HEK293 (cell line): ENCODE measurements around the gene TMEM260.

Experiments
- BCL6B ChIP-seq: fragments of 450-650 bp; formaldehyde crosslinking; IDR thresholded peaks from 2 replicates; pipeline ENCODE4 v1.5.1; 2017; ENCODE audit warnings: missing biosample characterization, missing genetic modification characterization
- CTCF ChIP-seq: fragments of 450-650 bp; formaldehyde crosslinking; IDR thresholded peaks from 2 replicates; pipeline ENCODE4 v1.5.1; 2016; ENCODE audit warnings: missing biosample characterization, missing genetic modification characterization
- HOXA7 ChIP-seq: sonication (generic); formaldehyde crosslinking; IDR thresholded peaks from 2 replicates; pipeline ENCODE4 v1.8.1; 2022; ENCODE audit warnings: missing genetic modification reagents, borderline replicate concordance
- SCRT1 ChIP-seq: fragments of 450-650 bp; formaldehyde crosslinking; IDR thresholded peaks from 2 replicates; pipeline ENCODE4 v1.5.1; 2016; ENCODE audit warnings: missing biosample characterization, missing genetic modification characterization, borderline replicate concordance
- SETDB1 ChIP-seq: IDR thresholded peaks from one replicate; pipeline ENCODE4 v1.6.1; 2017; ENCODE audit warnings: mild to moderate bottlenecking, low read length, moderate library complexity, mixed read lengths; ENCODE audit not compliant: insufficient read length
- ZBTB1 ChIP-seq: fragments of 450-650 bp; formaldehyde crosslinking; IDR thresholded peaks from 2 replicates; pipeline ENCODE4 v1.5.1; 2016; ENCODE audit warnings: missing biosample characterization, missing genetic modification characterization
- ZBTB17 ChIP-seq: fragments of 450-650 bp; formaldehyde crosslinking; IDR thresholded peaks from 2 replicates; pipeline ENCODE4 v1.5.1; 2016; ENCODE audit warnings: missing biosample characterization, missing genetic modification characterization
- ZBTB21 ChIP-seq: fragments of 450-650 bp; formaldehyde crosslinking; IDR thresholded peaks from 2 replicates; pipeline ENCODE4 v1.5.1; 2017; ENCODE audit warnings: missing biosample characterization, missing genetic modification characterization
- ZBTB44 ChIP-seq: fragments of 450-650 bp; IDR thresholded peaks from 2 replicates; pipeline ENCODE4 v1.5.1; 2018; ENCODE audit warnings: missing biosample characterization, mild to moderate bottlenecking, missing genetic modification characterization
- ZBTB48 ChIP-seq: fragments of 450-650 bp; formaldehyde crosslinking; IDR thresholded peaks from 2 replicates; pipeline ENCODE4 v1.5.1; 2016; ENCODE audit warnings: missing biosample characterization, missing genetic modification characterization
- ZBTB49 ChIP-seq: fragments of 450-650 bp; formaldehyde crosslinking; IDR thresholded peaks from 2 replicates; pipeline ENCODE4 v1.5.1; 2016; ENCODE audit warnings: missing biosample characterization, missing genetic modification characterization, low read depth
- ZBTB6 ChIP-seq: fragments of 450-650 bp; formaldehyde crosslinking; IDR thresholded peaks from 2 replicates; pipeline ENCODE4 v1.5.1; 2017; ENCODE audit warnings: missing biosample characterization, missing genetic modification characterization
- ZFP69B ChIP-seq: fragments of 450-650 bp; formaldehyde crosslinking; IDR thresholded peaks from 2 replicates; pipeline ENCODE4 v1.5.1; 2016; ENCODE audit warnings: missing biosample characterization, missing genetic modification characterization
- ZNF16 ChIP-seq: fragments of 450-650 bp; formaldehyde crosslinking; IDR thresholded peaks from 2 replicates; pipeline ENCODE4 v1.5.1; 2016; ENCODE audit warnings: low read depth, missing biosample characterization, missing genetic modification characterization
- ZNF202 ChIP-seq: fragments of 450-650 bp; formaldehyde crosslinking; IDR thresholded peaks from 2 replicates; pipeline ENCODE4 v1.5.1; 2016; ENCODE audit warnings: missing biosample characterization, missing genetic modification characterization, borderline replicate concordance
- ZNF292 ChIP-seq: fragments of 450-650 bp; formaldehyde crosslinking; IDR thresholded peaks from 2 replicates; pipeline ENCODE4 v1.5.1; 2016; ENCODE audit warnings: low read depth, missing biosample characterization, missing genetic modification characterization, borderline replicate concordance
- ZNF324 ChIP-seq: fragments of 450-650 bp; formaldehyde crosslinking; IDR thresholded peaks from 2 replicates; pipeline ENCODE4 v1.5.1; 2016; ENCODE audit warnings: missing biosample characterization, missing genetic modification characterization
- ZNF335 ChIP-seq: fragments of 450-650 bp; formaldehyde crosslinking; conservative IDR thresholded peaks from 2 replicates; pipeline ENCODE4 v1.5.1; 2016; ENCODE audit warnings: missing biosample characterization, missing genetic modification characterization
- ZNF362 ChIP-seq: fragments of 450-650 bp; formaldehyde crosslinking; IDR thresholded peaks from 2 replicates; pipeline ENCODE4 v1.5.1; 2016; ENCODE audit warnings: missing biosample characterization, missing genetic modification characterization
- ZNF366 ChIP-seq: fragments of 450-650 bp; formaldehyde crosslinking; conservative IDR thresholded peaks from 2 replicates; pipeline ENCODE4 v1.5.1; 2016; ENCODE audit warnings: missing biosample characterization, missing genetic modification characterization
- ZNF555 ChIP-seq: fragments of 450-650 bp; formaldehyde crosslinking; conservative IDR thresholded peaks from 2 replicates; pipeline ENCODE4 v1.5.1; 2017; ENCODE audit warnings: missing biosample characterization, mild to moderate bottlenecking, missing genetic modification characterization, inconsistent platforms
- ZNF558 ChIP-seq: fragments of 450-650 bp; formaldehyde crosslinking; IDR thresholded peaks from 2 replicates; pipeline ENCODE4 v1.5.1; 2016; ENCODE audit warnings: missing biosample characterization, missing genetic modification characterization
- ZNF747 ChIP-seq: fragments of 450-650 bp; formaldehyde crosslinking; IDR thresholded peaks from 2 replicates; pipeline ENCODE4 v1.5.1; 2016; ENCODE audit warnings: missing biosample characterization, missing genetic modification characterization

The TMEM260 gene

GRCh38 chr14:56608689-56609088, 29.1 kb downstream of the TMEM260 start (continued):
- TF ChIP-seq ZBTB21 (tag by site-specific recombination) (peak; percentile 53; the same call in 1 of the 2 replicates), ZNF324 (no peak), ZBTB48 (no peak), ZNF747 (tag by site-specific recombination) (no peak), ZBTB6 (tag by site-specific recombination) (no peak), ZNF16 (no peak), ZNF558 (tag by site-specific recombination) (peak; percentile 45; the same call in 1 of the 2 replicates), ZNF335 (tag by site-specific recombination) (0 out of 2 replicates have a peak, but pooled peaks have one; percentile 31), ZBTB1 (tag by site-specific recombination) (no peak), ZNF555 (tag by site-specific recombination) (no peak), ZBTB17 (tag by site-specific recombination) (no peak), ZFP69B (no peak), BCL6B (tag by site-specific recombination) (peak; percentile 27; the same call in 1 of the 2 replicates), SCRT1 (tag by site-specific recombination) (no peak), SETDB1 (no peak), ZBTB44 (tag by site-specific recombination) (peak; percentile 45; the same call in 1 of the 2 replicates), ZNF202 (tag by site-specific recombination) (no peak), ZBTB49 (tag by site-specific recombination) (no peak), CTCF (tag by site-specific recombination) (no peak), ZNF292 (no peak), HOXA7 (CRISPR knock-in tag) (no peak), ZNF362 (tag by site-specific recombination) (no peak), ZNF366 (0 out of 2 replicates have a peak, but pooled peaks have one; percentile 15)
